Measurements from ENCODE around the gene FBXO42. TPM values are rescaled to one million over a fixed set of nuclear protein-coding genes. Genes with fewer than 3 reads are reported as not detected.

Gene FBXO42
- total and polyA plus RNA-seq, 2 of the 4 experiments (the other 2 are of a cell fraction): 12.0 to 18.8 TPM

DNA sequence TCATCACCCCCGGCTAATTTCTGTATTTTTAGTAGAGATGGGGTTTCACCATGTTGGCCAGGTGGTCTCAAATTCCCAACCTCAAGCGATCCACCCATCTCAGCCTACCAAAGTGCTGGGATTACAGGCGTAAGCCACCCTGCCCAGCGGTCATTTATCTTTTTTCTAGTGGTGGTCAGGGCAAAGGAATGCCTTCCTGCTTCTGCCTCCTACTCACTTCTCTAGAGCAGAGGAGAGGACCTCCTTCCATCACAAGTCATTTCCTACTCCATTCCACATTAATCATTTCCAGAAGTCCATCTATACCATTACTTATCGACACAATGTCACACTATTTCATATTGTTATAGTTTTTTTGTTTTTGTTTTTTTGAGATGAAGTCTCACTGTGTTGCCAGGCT is 13.3 kb downstream of the FBXO42 start:
- H3K27me3 ChIP-seq (ENCODE audit: control insufficient read depth, insufficient read depth, low read length): no peaks in the 10 kb centered on the region
- DNase-seq (no peak), ATAC-seq (ENCODE audit: low read depth) (no peak)
- no peaks in the 10 kb centered on the region for H3K9me3 ChIP-seq (ENCODE audit: control insufficient read depth, insufficient read depth, low read length)
- H3K4ac ChIP-seq (ENCODE audit: low read depth, low read length): no peak overlapping the region
- H3K18ac ChIP-seq (ENCODE audit: low read depth, low read length): no peak overlapping the region
- H3K23ac ChIP-seq (ENCODE audit: low read depth, low read length): no peak overlapping the region
- no peak overlapping the region for H2BK20ac ChIP-seq (ENCODE audit: low read depth, low read length)
- intact Hi-C loops (cut with micrococcal nuclease) (no loop called here), dilution Hi-C loops (cut with HindIII; ENCODE audit: low sequenced_read_pairs, unreplicated experiment) (no loop called here), in situ Hi-C loops (cut with MboI; ENCODE audit: low sequenced_read_pairs) (no loop called here)
- BruUV-seq (replicated peaks): no TSS peak
- TF ChIP-seq CEBPB (IDR thresholded peaks at IDR 0.05; ENCODE audit: low read depth, low read length) (no peak), FOS (IDR thresholded peaks at IDR 0.05; ENCODE audit: low read depth, low read length) (no peak), RAD21 (IDR thresholded peaks at IDR 0.05; ENCODE audit: low read length) (no peak), MXI1 (IDR thresholded peaks at IDR 0.05; ENCODE audit: borderline replicate concordance, low read depth, low read length) (no peak), RFX5 (IDR thresholded peaks at IDR 0.05; ENCODE audit: low read depth, low read length) (no peak), SMC3 (IDR thresholded peaks at IDR 0.05; ENCODE audit: low read depth, low read length) (no peak), POLR2A (IDR thresholded peaks at IDR 0.05; ENCODE audit: low read depth, low read length) (no peak)
- TF ChIP-seq, protein P1, sequence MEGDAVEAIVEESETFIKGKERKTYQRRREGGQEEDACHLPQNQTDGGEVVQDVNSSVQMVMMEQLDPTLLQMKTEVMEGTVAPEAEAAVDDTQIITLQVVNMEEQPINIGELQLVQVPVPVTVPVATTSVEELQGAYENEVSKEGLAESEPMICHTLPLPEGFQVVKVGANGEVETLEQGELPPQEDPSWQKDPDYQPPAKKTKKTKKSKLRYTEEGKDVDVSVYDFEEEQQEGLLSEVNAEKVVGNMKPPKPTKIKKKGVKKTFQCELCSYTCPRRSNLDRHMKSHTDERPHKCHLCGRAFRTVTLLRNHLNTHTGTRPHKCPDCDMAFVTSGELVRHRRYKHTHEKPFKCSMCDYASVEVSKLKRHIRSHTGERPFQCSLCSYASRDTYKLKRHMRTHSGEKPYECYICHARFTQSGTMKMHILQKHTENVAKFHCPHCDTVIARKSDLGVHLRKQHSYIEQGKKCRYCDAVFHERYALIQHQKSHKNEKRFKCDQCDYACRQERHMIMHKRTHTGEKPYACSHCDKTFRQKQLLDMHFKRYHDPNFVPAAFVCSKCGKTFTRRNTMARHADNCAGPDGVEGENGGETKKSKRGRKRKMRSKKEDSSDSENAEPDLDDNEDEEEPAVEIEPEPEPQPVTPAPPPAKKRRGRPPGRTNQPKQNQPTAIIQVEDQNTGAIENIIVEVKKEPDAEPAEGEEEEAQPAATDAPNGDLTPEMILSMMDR (conservative IDR thresholded peaks at IDR 0.05; ENCODE audit: low read depth, low read length): no peak
- TF ChIP-seq, protein P2, sequence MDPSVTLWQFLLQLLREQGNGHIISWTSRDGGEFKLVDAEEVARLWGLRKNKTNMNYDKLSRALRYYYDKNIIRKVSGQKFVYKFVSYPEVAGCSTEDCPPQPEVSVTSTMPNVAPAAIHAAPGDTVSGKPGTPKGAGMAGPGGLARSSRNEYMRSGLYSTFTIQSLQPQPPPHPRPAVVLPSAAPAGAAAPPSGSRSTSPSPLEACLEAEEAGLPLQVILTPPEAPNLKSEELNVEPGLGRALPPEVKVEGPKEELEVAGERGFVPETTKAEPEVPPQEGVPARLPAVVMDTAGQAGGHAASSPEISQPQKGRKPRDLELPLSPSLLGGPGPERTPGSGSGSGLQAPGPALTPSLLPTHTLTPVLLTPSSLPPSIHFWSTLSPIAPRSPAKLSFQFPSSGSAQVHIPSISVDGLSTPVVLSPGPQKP (IDR thresholded peaks at IDR 0.05; ENCODE audit: borderline replicate concordance, low read depth, low read length): no peak
- no peak overlapping the region for H2BK120ac ChIP-seq (ENCODE audit: low read depth, low read length)
- H3K14ac ChIP-seq (replicated peaks; ENCODE audit: low read depth, low read length): no peak overlapping the region
- no peak overlapping the region for H3K4me3 ChIP-seq (ENCODE audit: insufficient read depth, low read depth, low read length)
- peaks cover 9 to 83% of the 10 kb centered on the region in 2 experiments for H3K79me1 ChIP-seq (ENCODE audit: low read depth in 1 of 2, low read length in 2 of 2)
- no peak overlapping the region for H3K9ac ChIP-seq (ENCODE audit: low read depth, low read length)
- WGBS, 2 experiments (ENCODE audit: extremely low coverage in 2 of 2, insufficient read length in 1 of 2): 100% methylated on average over 1 of the region's 5 CpGs; no CpG with 5 or more reads in 1 of the 2 experiments
- H2BK5ac ChIP-seq (ENCODE audit: low read depth, low read length, poor library complexity, severe bottlenecking): no peak overlapping the region
- CTCF ChIA-PET: interaction anchor here (0.9 kb wide), 1 partner anchor 24 kb away, joined by 3 read pairs; no protein-coding TSS in a partner anchor
- H4K91ac ChIP-seq (ENCODE audit: insufficient read depth, low read depth, low read length): no peak overlapping the region
- H3K4me1 ChIP-seq (ENCODE audit: control insufficient read depth, insufficient read depth, low read length): peaks cover 4% of the 10 kb centered on the region
- H2AK5ac ChIP-seq (ENCODE audit: low read depth, low read length): no peak overlapping the region
- H2AK9ac ChIP-seq (replicated peaks; ENCODE audit: low read depth, low read length, poor library complexity): no peak overlapping the region
- H4K5ac ChIP-seq (ENCODE audit: low read depth, low read length): no peak overlapping the region
- H2AFZ ChIP-seq (replicated peaks; ENCODE audit: low read length, poor library complexity): no peak overlapping the region
- H4K8ac ChIP-seq (ENCODE audit: low read depth in 2 of 2, low read length in 2 of 2): no peak overlapping the region
- H3K4me2 ChIP-seq (ENCODE audit: low read depth, low read length): no peak overlapping the region
- no peak overlapping the region for H3K56ac ChIP-seq (ENCODE audit: extremely low read depth, insufficient read depth, low read length)
- no peak overlapping the region for H3K27ac ChIP-seq (ENCODE audit: insufficient read depth, low read length)
- H4K20me1 ChIP-seq (ENCODE audit: insufficient read depth, low read length): peaks cover 66% of the 10 kb centered on the region
- no peak overlapping the region for H2BK15ac ChIP-seq (ENCODE audit: low read depth, low read length)
- peaks cover 18% of the 10 kb centered on the region for H3K9me1 ChIP-seq (ENCODE audit: insufficient read depth, low read length)
- peaks cover 1% of the 10 kb centered on the region; the same call in 1 of the 2 replicates for H3K36me3 ChIP-seq (ENCODE audit: control insufficient read depth, insufficient read depth, low read length)
- POLR2A ChIA-PET (ENCODE audit: unreplicated experiment): no interaction called here

All from IMR-90 (cell line).